HPDE6-E6E7 (cell line): Measurements from ENCODE around the gene TOMM20.

Experiments used
- DNase-seq: peaks from one replicate; pipeline ENCODE4 v3.0.0; 2011; ENCODE audit warnings: missing footprints; ENCODE audit errors: extremely low spot score

TOMM20 gene

GRCh38 chr1:235063068-235063765 lies 65.4 kb downstream of the TOMM20 start:
- DNase-seq, result no peak

- DNase-seq, result no peak
Measured at GRCh38 chr1:235060607-235061470, 67.8 kb downstream of the TOMM20 start.
